Tibial artery (tissue), 4 donors: ENCODE data around the gene SNRNP200.
A peak's percentile ranks its signal among the peaks of the same experiment; 100 is the strongest.

ENCODE experiments used
- DNase-seq, 2 donors: peaks; one replicate each; pipeline ENCODE4 v3.0.0-alpha.2; 2019
- H3K27ac ChIP-seq, 2 donors: fragments of 200-600 bp; sonication (generic) in 1 of 2; 1 replicate in 1 of 2; 2 replicates in 1 of 2; pipeline ENCODE4 v1.5.1; 2018 to 2019; ENCODE audit warnings: mild to moderate bottlenecking in 1 of 2
- H3K27me3 ChIP-seq, 2 donors: fragments of 200-600 bp; sonication (generic) in 1 of 2; one replicate each; pipeline versions ENCODE4 v1.5.1 to v1.6.0; 2016 to 2019
- H3K36me3 ChIP-seq, 3 donors: fragments of 200-600 bp; sonication (generic) in 2 of 3; one replicate each; pipeline ENCODE4 v1.5.1; 2016 to 2019; ENCODE audit warnings: mild to moderate bottlenecking in 2 of 3
- H3K4me1 ChIP-seq, 4 donors: fragments of 200-600 bp; sonication (generic) in 2 of 4; 1 replicate in 3 of 4; 2 replicates in 1 of 4; pipeline ENCODE4 v1.5.1; 2016 to 2019
- H3K4me3 ChIP-seq, 2 donors: fragments of 200-600 bp; sonication (generic) in 1 of 2; 1 replicate in 1 of 2; 2 replicates in 1 of 2; pipeline ENCODE4 v1.5.1; 2018 to 2019; ENCODE audit warnings: mild to moderate bottlenecking in 2 of 2
- H3K9me3 ChIP-seq, 3 donors: fragments of 200-600 bp; sonication (generic) in 1 of 3; one replicate each; pipeline ENCODE4 v1.5.1; 2016 to 2019
- intact Hi-C: fragments of 100-400 bp; cut with DNase I; formaldehyde crosslinking; loops from one replicate; pipeline ENCODE4 v1.15.0; 2023; ENCODE audit warnings: low total_unique reads
- TF ChIP-seq, protein P1 (sequence below), 2 experiments: fragments of 200-600 bp in 1 of 2; fragments of 450-650 bp in 1 of 2; IDR thresholded peaks; one replicate each; pipeline ENCODE4 v1.5.1; 2017 to 2019; ENCODE audit warnings: antibody characterized with exemption in 2 of 2, mild to moderate bottlenecking in 1 of 2, moderate library complexity in 1 of 2

Gene SNRNP200

GRCh38 chr2:96249654-96250053, 55.7 kb downstream of the SNRNP200 start:
- intact Hi-C loops, result no loop called here
- Histone ChIP-seq H3K36me3 (peaks cover 16 to 28% (median 24%) of the 10 kb centered on the region in 3 donors), H3K27me3 (no peaks in the 10 kb centered on the region), H3K27ac (peak overlapping the region; percentile 73 to 80), H3K9me3 (no peaks in the 10 kb centered on the region), H3K4me1 (peaks cover 0 to 33% (median 30%) of the 10 kb centered on the region in 4 donors), H3K4me3 (no peak overlapping the region)
- TF ChIP-seq, protein P1, sequence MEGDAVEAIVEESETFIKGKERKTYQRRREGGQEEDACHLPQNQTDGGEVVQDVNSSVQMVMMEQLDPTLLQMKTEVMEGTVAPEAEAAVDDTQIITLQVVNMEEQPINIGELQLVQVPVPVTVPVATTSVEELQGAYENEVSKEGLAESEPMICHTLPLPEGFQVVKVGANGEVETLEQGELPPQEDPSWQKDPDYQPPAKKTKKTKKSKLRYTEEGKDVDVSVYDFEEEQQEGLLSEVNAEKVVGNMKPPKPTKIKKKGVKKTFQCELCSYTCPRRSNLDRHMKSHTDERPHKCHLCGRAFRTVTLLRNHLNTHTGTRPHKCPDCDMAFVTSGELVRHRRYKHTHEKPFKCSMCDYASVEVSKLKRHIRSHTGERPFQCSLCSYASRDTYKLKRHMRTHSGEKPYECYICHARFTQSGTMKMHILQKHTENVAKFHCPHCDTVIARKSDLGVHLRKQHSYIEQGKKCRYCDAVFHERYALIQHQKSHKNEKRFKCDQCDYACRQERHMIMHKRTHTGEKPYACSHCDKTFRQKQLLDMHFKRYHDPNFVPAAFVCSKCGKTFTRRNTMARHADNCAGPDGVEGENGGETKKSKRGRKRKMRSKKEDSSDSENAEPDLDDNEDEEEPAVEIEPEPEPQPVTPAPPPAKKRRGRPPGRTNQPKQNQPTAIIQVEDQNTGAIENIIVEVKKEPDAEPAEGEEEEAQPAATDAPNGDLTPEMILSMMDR (IDR thresholded peaks at IDR 0.05), result no peak
- no peak for DNase-seq

DNA sequence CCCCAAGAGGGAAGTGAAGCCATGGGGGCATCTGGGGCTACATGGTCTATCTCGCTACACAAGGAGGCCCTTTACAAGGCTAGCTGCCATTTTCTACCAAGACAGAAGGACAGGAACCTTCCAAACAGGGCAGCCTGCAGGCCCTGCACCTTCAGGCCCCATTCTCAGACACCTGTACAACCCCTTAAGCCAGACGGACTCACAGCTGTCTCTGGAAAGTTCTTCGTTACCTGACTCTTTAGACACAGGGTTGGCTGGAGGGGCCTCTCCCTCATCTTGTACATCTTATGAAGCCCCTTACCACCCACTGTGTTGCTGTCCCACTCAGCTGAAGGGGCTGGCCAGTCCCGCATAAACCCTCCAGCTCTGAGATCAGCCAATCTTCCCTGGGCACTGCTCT, 56.7 kb downstream of the SNRNP200 start:
- no peak overlapping the region for H3K27ac ChIP-seq
- no peaks in the 10 kb centered on the region for H3K9me3 ChIP-seq
- H3K4me3 ChIP-seq, result no peak overlapping the region
- no peak for DNase-seq
- peaks cover 0 to 33% (median 30%) of the 10 kb centered on the region in 4 donors for H3K4me1 ChIP-seq
- H3K36me3 ChIP-seq, result peaks cover 6 to 18% (median 14%) of the 10 kb centered on the region in 3 donors
- intact Hi-C loops, result no loop called here
- TF ChIP-seq, protein P1 (IDR thresholded peaks at IDR 0.05), result no peak
- no peaks in the 10 kb centered on the region for H3K27me3 ChIP-seq

- intact Hi-C loops, result no loop called here
- DNase-seq, result no peak
- Histone ChIP-seq H3K4me3 (no peak overlapping the region), H3K27ac (no peak overlapping the region), H3K4me1 (peaks cover 0 to 33% (median 30%) of the 10 kb centered on the region in 4 donors), H3K36me3 (peaks cover 0 to 10% (median 6%) of the 10 kb centered on the region in 3 donors), H3K9me3 (no peaks in the 10 kb centered on the region), H3K27me3 (no peaks in the 10 kb centered on the region)
- TF ChIP-seq, protein P1 (IDR thresholded peaks at IDR 0.05), result no peak
Observed at GRCh38 chr2:96247896-96248295, 57.5 kb downstream of the SNRNP200 start.

DNA sequence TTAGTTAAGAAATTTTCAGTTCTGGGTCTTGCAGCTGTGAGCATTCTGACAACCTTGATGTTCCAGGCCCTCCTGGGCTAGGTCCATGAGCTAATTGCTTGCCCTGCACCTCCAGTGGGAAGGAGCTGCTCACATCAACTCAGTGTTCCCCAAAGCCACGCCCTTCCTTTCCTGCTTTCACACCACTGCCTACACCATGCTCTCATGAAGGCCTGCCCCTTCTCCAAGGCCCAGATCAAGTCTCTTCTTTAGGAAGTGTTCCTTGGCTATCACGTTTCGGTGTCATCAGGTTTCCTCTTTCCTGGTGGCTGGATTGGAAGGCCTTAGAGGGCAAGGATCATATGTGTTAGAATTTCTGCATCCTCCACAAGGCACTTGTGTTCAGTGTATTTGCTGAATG, 58.3 kb downstream of the SNRNP200 start:
- TF ChIP-seq, protein P1 (IDR thresholded peaks at IDR 0.05), result no peak
- H3K27me3 ChIP-seq, result no peaks in the 10 kb centered on the region
- H3K9me3 ChIP-seq, result no peaks in the 10 kb centered on the region
- H3K36me3 ChIP-seq, result peaks cover 0 to 2% (median 0%) of the 10 kb centered on the region in 3 donors
- no peak overlapping the region for H3K27ac ChIP-seq
- no peak overlapping the region for H3K4me3 ChIP-seq
- intact Hi-C loops, result no loop called here
- no peak for DNase-seq
- H3K4me1 ChIP-seq, result peaks cover 0 to 30% (median 23%) of the 10 kb centered on the region in 4 donors

- no peaks in the 10 kb centered on the region for H3K9me3 ChIP-seq
- H3K4me3 ChIP-seq, result no peak overlapping the region
- H3K36me3 ChIP-seq, result peaks cover 0 to 3% (median 0%) of the 10 kb centered on the region in 3 donors
- H3K27ac ChIP-seq, result no peak overlapping the region
- DNase-seq, result no peak
- intact Hi-C loops, result no loop called here
- H3K4me1 ChIP-seq, result peaks cover 0 to 19% (median 15%) of the 10 kb centered on the region in 4 donors
- H3K27me3 ChIP-seq, result no peaks in the 10 kb centered on the region
- TF ChIP-seq, protein P1 (IDR thresholded peaks at IDR 0.05), result no peak
Observed at GRCh38 chr2:96245609-96246390, 59.5 kb downstream of the SNRNP200 start.
